B cell (primary cell): ENCODE results near the gene GPATCH3. TPM values are rescaled to one million over a fixed set of nuclear protein-coding genes. Genes with fewer than 3 reads are reported as not detected.
A peak's percentile ranks its signal among the peaks of the same experiment; 100 is the strongest.

Source experiments
- ATAC-seq: fragments of 200-7000 bp; cut with Tn5 transposase; one replicate; pipeline ENCODE4 v1.10.0; 2021; ENCODE audit warnings: low read depth, mild to moderate bottlenecking, moderate number of reproducible peaks, moderate library complexity
- CTCF ChIA-PET: fragments of 350-600 bp; sonication (Branson Sonifier 250); formaldehyde crosslinking; loops from one replicate; lab custom pipeline; 2021; ENCODE audit warnings: antibody characterized with exemption, inconsistent platforms; lab: Charles Lee
- POLR2A ChIA-PET: fragments of 350-600 bp; sonication (Branson Sonifier 250); formaldehyde crosslinking; loops from one replicate; lab custom pipeline; 2021; ENCODE audit warnings: antibody characterized with exemption; lab: Charles Lee
- DNase-seq: peaks from one replicate; pipeline ENCODE4 v3.0.0; 2013
- H2AFZ ChIP-seq: 2 replicates; pipeline ENCODE4 v1.6.1; 2012; ENCODE audit warnings: mild to moderate bottlenecking, low read depth, low read length; ENCODE audit not compliant: insufficient read depth, poor library complexity, severe bottlenecking
- H3K27ac ChIP-seq, 2 donors: 1 replicate in 1 of 2; 2 replicates in 1 of 2; pipeline ENCODE4 v1.5.1; 2012 to 2013; ENCODE audit warnings: low read length in 2 of 2, mild to moderate bottlenecking in 2 of 2, moderate library complexity in 1 of 2
- H3K27me3 ChIP-seq, 4 experiments: fragments of 200-600 bp in 1 of 4; sonication (generic) in 1 of 4; replicated peaks in 1 of 4; 1 replicate in 2 of 4; 2 replicates in 2 of 4; pipeline versions ENCODE4 v1.6.1 to v1.7.0; 2013 to 2016; ENCODE audit warnings: low read length in 3 of 4, mild to moderate bottlenecking in 2 of 4, mixed read lengths in 1 of 4, moderate library complexity in 1 of 4; ENCODE audit not compliant: insufficient read depth in 4 of 4, control insufficient read depth in 3 of 4; ENCODE audit errors: control extremely low read depth in 1 of 4
- H3K36me3 ChIP-seq, 2 experiments: replicated peaks in 1 of 2; 1 replicate in 1 of 2; 2 replicates in 1 of 2; pipeline versions ENCODE4 v1.6.1 to v1.7.1; 2013; ENCODE audit warnings: low read length in 1 of 2; ENCODE audit not compliant: insufficient read depth in 2 of 2, control insufficient read depth in 1 of 2; ENCODE audit errors: control extremely low read depth in 1 of 2, extremely low read depth in 1 of 2
- H3K4me1 ChIP-seq, 2 donors: fragments of 200-600 bp in 1 of 2; sonication (generic) in 1 of 2; 1 replicate in 1 of 2; 2 replicates in 1 of 2; pipeline versions ENCODE4 v1.5.1 to v1.6.1; 2013 to 2017; ENCODE audit warnings: low read length in 2 of 2; ENCODE audit not compliant: control insufficient read depth in 2 of 2, insufficient read depth in 2 of 2
- H3K4me2 ChIP-seq: replicated peaks from 2 replicates; pipeline ENCODE3; 2012; ENCODE audit warnings: mild to moderate bottlenecking, low read depth, low read length; ENCODE audit not compliant: poor library complexity, severe bottlenecking
- H3K4me3 ChIP-seq, 5 experiments: fragments of 200-600 bp in 1 of 5; sonication (generic) in 1 of 5; 1 replicate in 3 of 5; 2 replicates in 2 of 5; pipeline versions ENCODE4 v1.5.1 to v1.7.0; 2011 to 2016; ENCODE audit warnings: low read length in 4 of 5, mild to moderate bottlenecking in 4 of 5, low read depth in 2 of 5, control low read depth in 1 of 5, moderate library complexity in 1 of 5; ENCODE audit not compliant: insufficient read depth in 1 of 5; ENCODE audit errors: control extremely low read depth in 1 of 5, extremely low read depth in 1 of 5
- H3K79me2 ChIP-seq: fragments of 200-600 bp; sonication (generic); one replicate; pipeline ENCODE4 v1.6.0; 2016; ENCODE audit warnings: low read length; ENCODE audit not compliant: control insufficient read depth, insufficient read depth
- H3K9ac ChIP-seq: fragments of 200-600 bp; sonication (generic); 2 replicates; pipeline ENCODE4 v1.6.1; 2017; ENCODE audit warnings: mild to moderate bottlenecking, low read length, moderate library complexity
- H3K9me3 ChIP-seq, 3 donors: one replicate each; pipeline versions ENCODE4 v1.6.1 to v1.7.1; 2013; ENCODE audit warnings: low read length in 2 of 3; ENCODE audit not compliant: control insufficient read depth in 2 of 3, insufficient read depth in 1 of 3; ENCODE audit errors: control extremely low read depth in 1 of 3
- H4K20me1 ChIP-seq: 2 replicates; pipeline ENCODE4 v1.6.0; 2012; ENCODE audit warnings: mild to moderate bottlenecking, low read length; ENCODE audit not compliant: insufficient read depth, control insufficient read depth, poor library complexity, severe bottlenecking
- H3K27ac Mint-ChIP-seq: one replicate; pipeline ENCODE4 v1.8.0; 2021; ENCODE audit warnings: mixed read lengths
- H3K27me3 Mint-ChIP-seq: one replicate; pipeline ENCODE4 v1.8.0; 2021; ENCODE audit warnings: mixed read lengths
- H3K4me1 Mint-ChIP-seq: one replicate; pipeline ENCODE4 v1.8.0; 2021; ENCODE audit warnings: mixed read lengths
- H3K4me3 Mint-ChIP-seq: one replicate; pipeline ENCODE4 v1.8.0; 2021; ENCODE audit warnings: mixed read lengths
- H3K9me3 Mint-ChIP-seq: one replicate; pipeline ENCODE4 v1.8.0; 2022; ENCODE audit warnings: mixed read lengths; ENCODE audit not compliant: insufficient read depth
- CTCF ChIP-seq: fragments of 200-600 bp; IDR thresholded peaks from one replicate; pipeline ENCODE4 v1.8.0; 2022; ENCODE audit warnings: antibody characterized with exemption, mild to moderate bottlenecking
- EZH2 ChIP-seq: IDR thresholded peaks from 2 replicates; pipeline ENCODE4 v1.6.1; 2012; ENCODE audit warnings: borderline replicate concordance, low read depth, mild to moderate bottlenecking, moderate library complexity, low read length; ENCODE audit not compliant: insufficient read depth, poor library complexity, severe bottlenecking
- WGBS: methylation state at CpG from one replicate; pipeline ENCODE4 v1.1.5; 2013; ENCODE audit warnings: missing lambda C conversion rate; ENCODE audit not compliant: insufficient coverage; 5-methylcytosine and 5-hydroxymethylcytosine counted together
- intact Hi-C: fragments of 100-400 bp; cut with micrococcal nuclease; formaldehyde crosslinking; loops from one replicate; pipeline ENCODE4 v1.10.0; 2022
- polyA plus RNA-seq: library from polyadenylated mRNA; depleted of rRNA; stranded (reverse); fragments of >200 nt; gene quantifications from 2 replicates; pipeline ENCODE4 v1.2.3, GENCODE V29; 2012
- total RNA-seq, 2 donors: library from RNA; stranded (reverse); fragments of 120-200 nt in 1 of 2; gene quantifications; 1 replicate in 1 of 2; 2 replicates in 1 of 2; pipeline versions ENCODE4 v1.2.3 to v1.2.4, GENCODE V29; 2013 to 2022

The GPATCH3 gene
- total and polyA plus RNA-seq, 2 donors (not counting 1 experiment from before 2014, with no cell fraction given): 9.2 to 21.9 TPM

- peaks cover 20% of the 10 kb centered on the region for H3K4me1 Mint-ChIP-seq
- Histone ChIP-seq H3K4me2 (peak within 1 kb of the TSS; percentile 95), H3K9me3 (no peaks in the 10 kb centered on the region), H3K4me1 (peaks cover 9 to 25% of the 10 kb centered on the region in 2 donors), H4K20me1 (no peaks in the 10 kb centered on the region), H3K27ac (peak within 1 kb of the TSS; percentile 75 to 90), H3K4me3 (peak within 1 kb of the TSS in 4 of 5 experiments; percentile 80 to 99 (median 94)), H3K9ac (peak within 1 kb of the TSS; percentile 99), H3K27me3 (no peaks in the 10 kb centered on the region), H2AFZ (peak within 1 kb of the TSS; percentile 99), H3K79me2 (no peaks in the 10 kb centered on the region), H3K36me3 (no peaks in the 10 kb centered on the region)
- CTCF ChIA-PET: interaction anchor here (0.7 to 2.1 kb wide), 3 partner anchors 11 to 27 kb away, joined by 3 to 8 read pairs (median 4); partner anchors contain the start of gene GPN2
- intact Hi-C loops: no loop called here
- 97% methylated on average over 31 of the region's 37 CpGs for WGBS
- DNase-seq: peak; percentile 43
- no peaks in the 10 kb centered on the region for H3K9me3 Mint-ChIP-seq
- peak within 1 kb of the TSS; percentile 94 for H3K4me3 Mint-ChIP-seq
- no peak for TF ChIP-seq EZH2
- TF ChIP-seq CTCF: no peak
- ATAC-seq: no peak
- no peaks in the 10 kb centered on the region for H3K27me3 Mint-ChIP-seq
- H3K27ac Mint-ChIP-seq: peak within 1 kb of the TSS; percentile 89
- POLR2A ChIA-PET: interaction anchor here (1.3 kb wide), 1 partner anchor 27 kb away, joined by 4 read pairs; the partner anchor contains the start of gene GPN2
Observed at GRCh38 chr1:26862781-26863684, 37.2 kb downstream of the GPATCH3 start, which contains the start of gene SFN. Gene SFN (plus strand): TSS chr1:26863149. CDS start chr1:26863213, 64 bp downstream.
